GM23248 (cell line): ENCODE results near the gene LMX1A. TPM values are rescaled to one million over a fixed set of nuclear protein-coding genes. Genes with fewer than 3 reads are reported as not detected.

Experiments used
- DNase-seq: peaks from one replicate; pipeline ENCODE4 v3.0.0-alpha.2; 2015
- H2AFZ ChIP-seq: fragments of 200-600 bp; sonication (generic); 2 replicates; pipeline ENCODE4 v1.6.1; 2016; ENCODE audit warnings: antibody characterized with exemption
- H3F3A ChIP-seq: fragments of 200-600 bp; sonication (generic); 2 replicates; pipeline ENCODE4 v1.6.1; 2016; ENCODE audit warnings: mild to moderate bottlenecking, antibody characterized with exemption, mixed run types; ENCODE audit not compliant: insufficient read depth
- H3K27ac ChIP-seq: fragments of 200-600 bp; sonication (generic); 2 replicates; pipeline ENCODE4 v1.5.1; 2016; ENCODE audit warnings: mild to moderate bottlenecking
- H3K27me3 ChIP-seq: fragments of 200-600 bp; sonication (generic); replicated peaks from 2 replicates; pipeline ENCODE4 v1.6.1; 2016; ENCODE audit warnings: mild to moderate bottlenecking; ENCODE audit not compliant: insufficient read depth
- H3K36me3 ChIP-seq: fragments of 200-600 bp; sonication (generic); 2 replicates; pipeline ENCODE4 v1.6.1; 2016; ENCODE audit warnings: low read depth, mild to moderate bottlenecking
- H3K4me1 ChIP-seq: fragments of 200-600 bp; sonication (generic); 2 replicates; pipeline ENCODE4 v1.6.1; 2016; ENCODE audit warnings: mild to moderate bottlenecking; ENCODE audit not compliant: insufficient read depth
- H3K4me2 ChIP-seq: fragments of 200-600 bp; sonication (generic); one replicate; pipeline ENCODE4 v1.6.1; 2016; ENCODE audit warnings: mild to moderate bottlenecking; ENCODE audit not compliant: unreplicated experiment
- H3K4me3 ChIP-seq: fragments of 200-600 bp; sonication (generic); 2 replicates; pipeline ENCODE4 v1.5.1; 2016; ENCODE audit warnings: mild to moderate bottlenecking
- H3K79me2 ChIP-seq: fragments of 200-600 bp; sonication (generic); 2 replicates; pipeline ENCODE4 v1.6.1; 2016; ENCODE audit warnings: mild to moderate bottlenecking; ENCODE audit not compliant: insufficient read depth
- H3K9ac ChIP-seq: fragments of 200-600 bp; sonication (generic); 2 replicates; pipeline ENCODE4 v1.6.1; 2016; ENCODE audit warnings: mild to moderate bottlenecking
- H3K9me2 ChIP-seq: fragments of 200-600 bp; sonication (generic); 2 replicates; pipeline ENCODE4 v1.6.1; 2016; ENCODE audit warnings: mixed run types, mild to moderate bottlenecking, moderate library complexity; ENCODE audit not compliant: insufficient read depth
- H3K9me3 ChIP-seq: fragments of 200-600 bp; sonication (generic); one replicate; pipeline ENCODE4 v1.6.1; 2017; ENCODE audit warnings: low read depth
- H4K20me1 ChIP-seq: fragments of 200-600 bp; sonication (generic); 2 replicates; pipeline ENCODE4 v1.6.0; 2016; ENCODE audit not compliant: insufficient read depth
- EZH2 ChIP-seq: fragments of 200-600 bp; sonication (generic); IDR thresholded peaks from 2 replicates; pipeline ENCODE4 v1.6.1; 2018; ENCODE audit warnings: antibody characterized with exemption, mild to moderate bottlenecking; ENCODE audit not compliant: insufficient read depth, poor library complexity, severe bottlenecking
- EZH2phosphoT487 ChIP-seq: fragments of 200-600 bp; sonication (generic); IDR thresholded peaks from 2 replicates; pipeline ENCODE4 v1.6.1; 2018; ENCODE audit warnings: antibody characterized with exemption, moderate library complexity, mild to moderate bottlenecking, low read depth; ENCODE audit not compliant: insufficient read depth
- WGBS, 2 experiments: methylation state at CpG; one replicate each; pipeline ENCODE4 v1.1.6; 2015 to 2017; ENCODE audit warnings: low lambda C conversion rate in 2 of 2, low coverage in 1 of 2; ENCODE audit errors: missing lambda C conversion rate in 2 of 2; 5-methylcytosine and 5-hydroxymethylcytosine counted together
- in situ Hi-C: fragments of 300-500 bp; cut with MboI; formaldehyde crosslinking; loops from 2 replicates; pipeline ENCODE4 v1.15.0; 2020
- polyA plus RNA-seq: library from polyadenylated mRNA; unstranded; fragments of >200 nt; fragmentation: Nextera tagmentation; extraction: Ambion mirVana; gene quantifications from 2 replicates; pipeline ENCODE4 v1.2.1, GENCODE V29; 2016
- total RNA-seq: library from RNA; depleted of rRNA; stranded (reverse); fragments of >200 nt; shearing (Covaris generic); gene quantifications from 2 replicates; pipeline ENCODE4 v1.2.3, GENCODE V29; 2014

Gene LMX1A
- total and polyA plus RNA-seq, 2 experiments from 2014 or later: not detected

GRCh38 chr1:165381745-165382505, 25.4 kb upstream of the LMX1A start:
- WGBS, 2 experiments: 59 to 64% methylated on average over 6 of the region's 6 CpGs
- Histone ChIP-seq H3K9me2 (no peaks in the 10 kb centered on the region), H2AFZ (no peak overlapping the region), H3F3A (peaks cover 35% of the 10 kb centered on the region), H3K4me3 (no peak overlapping the region), H3K36me3 (no peaks in the 10 kb centered on the region), H4K20me1 (no peaks in the 10 kb centered on the region), H3K4me1 (peaks cover 29% of the 10 kb centered on the region), H3K9me3 (no peaks in the 10 kb centered on the region), H3K27me3 (no peaks in the 10 kb centered on the region), H3K4me2 (peak overlapping the region; percentile 42), H3K27ac (peak overlapping the region; percentile 86), H3K9ac (peak overlapping the region; percentile 62), H3K79me2 (no peaks in the 10 kb centered on the region)
- TF ChIP-seq EZH2 (no peak), EZH2phosphoT487 (0 out of 2 replicates have a peak, but pooled peaks have one; percentile 37)
- in situ Hi-C loops: no loop called here
- DNase-seq: peak; percentile 89

GRCh38 chr1:165376811-165377311, 20.3 kb upstream of the LMX1A start:
- Histone ChIP-seq H3K4me3 (peak overlapping the region; percentile 71), H3K9me3 (no peaks in the 10 kb centered on the region), H3K4me2 (peak overlapping the region; percentile 83), H3K4me1 (peaks cover 21% of the 10 kb centered on the region), H3K9ac (peak overlapping the region; percentile 89), H3K79me2 (no peaks in the 10 kb centered on the region), H4K20me1 (no peaks in the 10 kb centered on the region), H3K27me3 (no peaks in the 10 kb centered on the region; the same call in none of the 2 replicates), H3K27ac (peak overlapping the region; percentile 92), H3F3A (peaks cover 27% of the 10 kb centered on the region), H3K9me2 (no peaks in the 10 kb centered on the region), H3K36me3 (no peaks in the 10 kb centered on the region), H2AFZ (peak overlapping the region; percentile 83)
- 1 to 3% methylated on average over 12 of the region's 12 CpGs for WGBS, 2 experiments
- no peak for DNase-seq
- no peak for TF ChIP-seq EZH2
- no peak for TF ChIP-seq EZH2phosphoT487
- in situ Hi-C loops: no loop called here

GRCh38 chr1:165376041-165376810, 19.7 kb upstream of the LMX1A start:
- peak overlapping the region; percentile 71 for H3K4me3 ChIP-seq
- H3K27ac ChIP-seq: peak overlapping the region; percentile 92
- H3K4me1 ChIP-seq: peaks cover 15% of the 10 kb centered on the region
- peak overlapping the region; percentile 83 for H3K4me2 ChIP-seq
- peak overlapping the region; percentile 83 for H2AFZ ChIP-seq
- peaks cover under 1% of the 10 kb centered on the region for H3K27me3 ChIP-seq
- H3K9me3 ChIP-seq: no peaks in the 10 kb centered on the region
- in situ Hi-C loops: no loop called here
- H3K36me3 ChIP-seq: no peaks in the 10 kb centered on the region
- peaks cover 21% of the 10 kb centered on the region for H3F3A ChIP-seq
- peak overlapping the region; percentile 89 for H3K9ac ChIP-seq
- DNase-seq: peak; percentile 99
- no peaks in the 10 kb centered on the region for H3K79me2 ChIP-seq
- 1 to 2% methylated on average over 35 to 40 of the region's 46 CpGs for WGBS, 2 experiments
- no peaks in the 10 kb centered on the region for H4K20me1 ChIP-seq
- no peak for TF ChIP-seq EZH2
- no peak for TF ChIP-seq EZH2phosphoT487
- no peaks in the 10 kb centered on the region for H3K9me2 ChIP-seq

- Histone ChIP-seq H3K27me3 (peaks cover 7% of the 10 kb centered on the region), H2AFZ (peak overlapping the region; percentile 83), H3K4me1 (peaks cover 15% of the 10 kb centered on the region), H3F3A (peaks cover 20% of the 10 kb centered on the region), H3K36me3 (no peaks in the 10 kb centered on the region), H3K4me2 (peak overlapping the region; percentile 83), H3K9me3 (no peaks in the 10 kb centered on the region), H3K4me3 (peak overlapping the region; percentile 71), H3K9ac (peak overlapping the region; percentile 89), H4K20me1 (no peaks in the 10 kb centered on the region), H3K79me2 (no peaks in the 10 kb centered on the region), H3K27ac (peak overlapping the region; percentile 92), H3K9me2 (no peaks in the 10 kb centered on the region)
- TF ChIP-seq EZH2 (no peak), EZH2phosphoT487 (no peak)
- WGBS, 2 experiments: 26 to 28% methylated on average over 7 of the region's 7 CpGs
- in situ Hi-C loops: no loop called here
- DNase-seq: no peak
Measured at GRCh38 chr1:165375623-165376022, 19.1 kb upstream of the LMX1A start.
